GM21529 (cell line): ENCODE data around the gene NHEJ1.
A peak's percentile ranks its signal among the peaks of the same experiment; 100 is the strongest.

Experiments used
- ATAC-seq: cut with Tn5 transposase; IDR thresholded peaks from one replicate; pipeline ENCODE4 v1.9.1; 2021; ENCODE audit not compliant: unreplicated experiment

Gene NHEJ1

DNA sequence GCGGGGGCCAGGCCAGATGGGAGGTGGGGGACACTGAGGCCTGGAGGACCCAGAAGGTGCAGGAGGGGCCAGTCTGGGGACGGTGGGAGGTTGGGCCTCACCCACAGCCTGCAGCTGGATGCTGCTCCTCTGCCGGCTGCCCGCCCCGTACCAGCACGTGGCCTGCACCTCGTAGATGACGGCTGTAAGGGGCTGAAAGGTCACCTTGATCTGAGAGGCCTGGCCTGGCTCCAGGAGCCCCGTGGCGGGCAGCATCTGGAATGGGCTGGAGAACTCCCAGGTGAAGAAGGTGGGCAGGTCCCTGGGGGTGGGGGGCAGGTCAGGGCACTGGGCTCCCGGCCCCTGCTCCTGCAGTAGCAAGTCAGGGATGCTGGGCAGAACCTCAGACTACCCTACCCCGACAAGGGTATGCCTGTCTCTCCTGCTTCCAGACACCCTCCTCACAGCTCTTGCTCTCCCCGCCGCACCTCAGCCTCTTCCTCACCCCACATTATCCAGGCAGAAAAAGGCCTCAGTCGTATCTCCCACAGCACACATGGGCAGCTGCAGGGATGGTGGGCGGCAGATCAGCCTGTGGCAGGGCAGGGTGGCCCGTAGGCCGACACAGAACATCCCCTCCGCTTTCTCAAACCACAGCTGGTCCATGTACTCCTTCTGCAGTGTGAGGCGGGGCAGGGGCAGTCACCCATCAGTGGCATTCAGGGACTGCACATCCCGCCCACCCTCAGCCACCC, 129.4 kb downstream of the NHEJ1 start:
- no peak for ATAC-seq

DNA sequence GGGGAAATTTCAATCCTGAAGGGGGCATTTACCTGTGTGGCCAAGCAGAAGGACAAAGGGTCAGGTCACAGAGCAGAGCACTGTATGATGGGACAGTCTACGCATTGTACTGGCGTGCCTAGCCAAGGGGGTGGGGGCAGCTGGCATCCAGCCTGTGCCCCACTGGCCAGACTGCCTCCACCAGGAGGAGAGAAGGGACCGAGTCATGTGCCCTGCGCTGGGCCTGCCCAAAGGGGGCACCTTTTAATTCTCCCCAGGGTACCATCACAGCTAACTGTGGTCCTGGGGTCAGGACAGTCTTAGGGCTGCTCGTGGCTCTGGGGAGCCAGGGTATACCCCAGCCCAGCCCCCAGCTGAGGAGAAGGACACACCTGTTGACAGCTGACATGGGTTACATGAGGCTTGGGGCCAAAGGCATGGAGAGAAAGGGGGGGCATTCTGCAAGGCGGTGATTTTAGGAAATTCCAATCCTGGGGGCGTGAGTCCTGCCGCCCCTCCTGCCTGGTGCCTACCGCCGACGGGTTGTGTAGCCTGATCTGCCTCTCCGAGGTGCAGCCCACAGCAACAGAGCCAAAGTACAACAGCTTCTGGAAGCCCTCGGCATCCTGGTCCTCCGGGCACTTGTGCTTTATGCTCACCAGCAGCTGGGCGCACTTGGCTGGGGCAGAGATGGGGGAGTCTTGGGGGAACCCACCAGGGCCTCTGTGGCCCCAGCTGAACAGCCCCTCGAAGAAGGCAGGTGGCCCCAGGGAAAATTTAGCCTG, 130.3 kb downstream of the NHEJ1 start:
- no peak for ATAC-seq

DNA sequence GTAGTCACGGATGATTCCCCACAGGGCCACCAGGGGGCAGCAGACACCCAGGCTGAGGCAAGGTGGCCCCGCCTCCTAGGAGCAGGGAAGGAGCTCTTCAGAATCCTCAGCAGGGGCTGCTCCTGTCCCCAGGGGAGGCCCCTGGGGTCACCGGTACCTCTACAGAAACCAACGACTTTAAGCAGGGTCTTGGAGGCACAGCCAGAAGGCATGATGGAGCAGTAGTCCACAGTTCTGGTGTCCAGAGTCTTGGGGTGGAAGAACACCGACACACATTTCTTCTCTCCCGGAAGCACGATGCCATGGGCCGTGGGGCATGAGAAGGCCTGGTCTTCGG, 130.8 kb downstream of the NHEJ1 start:
- peak; percentile 90 for ATAC-seq

DNA sequence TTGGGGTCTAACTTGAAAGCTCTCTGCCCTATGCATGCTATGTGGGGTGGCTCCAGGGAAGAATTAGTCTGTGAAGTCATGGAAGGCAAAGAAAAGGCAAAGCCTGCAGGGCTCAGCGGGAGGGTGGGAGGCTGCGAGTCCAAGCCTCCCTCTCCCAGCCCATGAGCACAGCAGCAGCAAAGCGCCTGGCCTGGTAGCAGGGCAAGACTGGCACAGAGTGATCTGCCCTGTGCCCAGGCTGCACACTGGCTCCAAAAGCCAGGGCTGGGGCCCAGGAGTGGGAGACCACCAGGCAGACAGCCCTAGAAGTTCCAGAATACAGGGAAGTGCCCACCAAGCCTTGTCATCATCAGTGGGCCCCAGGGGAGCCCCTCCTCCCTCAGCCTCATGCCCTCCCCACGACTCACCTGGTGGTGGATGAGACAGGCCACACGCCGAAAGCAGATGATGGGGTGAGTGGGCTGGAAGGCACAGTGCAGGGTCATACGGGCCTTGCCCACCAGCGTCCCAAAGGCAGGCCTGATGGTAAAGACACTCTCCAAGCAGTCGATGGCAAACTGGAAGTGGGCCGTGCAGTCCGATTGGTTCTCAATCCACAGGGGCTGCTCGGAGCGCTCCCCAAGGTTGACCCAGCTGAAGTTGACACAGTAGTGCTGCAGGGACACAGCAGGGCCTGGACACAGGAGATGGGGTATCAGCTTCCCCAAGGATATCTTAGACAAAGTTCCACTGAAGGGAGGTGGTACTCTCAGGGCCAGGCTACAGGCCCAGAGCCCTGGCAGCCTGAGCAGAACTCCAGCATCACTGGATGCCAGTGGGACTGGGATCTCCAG, 131.4 kb downstream of the NHEJ1 start:
- ATAC-seq = no peak

DNA sequence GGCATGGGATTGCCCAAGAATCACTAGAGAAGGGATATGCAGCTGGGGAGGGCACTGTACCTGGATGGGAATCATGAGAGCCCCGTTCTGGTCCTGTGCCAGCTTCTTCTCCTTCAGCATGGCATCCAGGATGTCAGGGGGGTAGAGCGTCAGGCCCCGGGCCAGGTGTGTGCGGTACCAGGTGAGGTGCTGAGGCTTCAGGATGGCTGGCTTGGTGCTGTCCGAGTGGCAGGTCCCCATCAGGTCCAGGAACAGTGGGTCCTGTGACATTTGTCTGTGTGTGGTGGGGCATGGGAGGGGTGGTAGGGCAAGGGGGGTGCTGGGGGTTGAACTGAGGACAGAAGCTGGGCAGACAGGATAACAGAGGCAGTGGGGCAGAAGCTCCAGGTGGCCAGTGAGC, 132.5 kb downstream of the NHEJ1 start:
- no peak for ATAC-seq

DNA sequence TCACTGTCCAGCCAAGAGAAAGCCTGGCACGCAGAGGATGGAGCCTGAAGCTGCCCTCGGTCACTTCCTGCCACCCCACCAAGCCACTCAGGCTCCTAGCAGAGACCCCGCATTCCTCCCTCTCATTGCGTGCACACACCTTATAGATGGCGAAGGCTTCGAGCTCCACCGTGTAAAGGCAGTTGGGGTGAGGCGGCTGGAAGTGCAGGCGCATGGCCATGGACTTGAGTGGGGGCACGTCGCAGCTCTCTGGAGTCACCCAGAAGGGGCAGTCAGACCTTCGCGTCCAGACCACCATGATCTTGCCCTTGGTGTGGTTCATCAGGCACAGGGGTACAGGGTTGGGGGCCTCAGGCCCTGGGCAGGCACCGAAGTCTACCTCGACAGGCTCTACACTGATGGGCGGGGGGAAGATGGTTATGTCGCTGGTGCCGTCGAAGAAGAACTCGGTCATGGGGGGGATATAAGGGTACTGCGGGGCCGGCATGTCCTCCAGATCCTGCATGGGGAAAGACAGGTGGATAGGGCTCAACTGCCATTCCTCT, 133.0 kb downstream of the NHEJ1 start:
- no peak for ATAC-seq

DNA sequence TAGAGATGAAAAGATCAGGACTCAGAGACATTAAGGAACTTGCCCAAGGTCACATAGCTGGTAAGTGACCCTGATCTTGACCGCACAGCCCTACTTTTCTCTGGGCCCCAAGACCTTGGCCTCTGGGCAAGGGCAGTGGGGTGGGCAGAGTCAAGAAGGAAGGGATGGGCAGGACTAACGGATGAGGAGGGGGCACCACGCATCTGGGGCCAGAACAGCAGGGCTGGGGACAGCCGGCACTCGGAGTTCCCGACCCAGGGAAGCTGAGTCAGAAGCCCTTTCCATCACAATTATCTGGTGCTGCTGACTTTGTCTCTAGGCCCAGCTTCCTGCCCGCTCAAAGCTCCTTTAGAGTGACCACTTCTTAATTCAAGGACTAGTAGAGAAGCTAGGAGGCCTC, 133.7 kb downstream of the NHEJ1 start:
- ATAC-seq = no peak

DNA sequence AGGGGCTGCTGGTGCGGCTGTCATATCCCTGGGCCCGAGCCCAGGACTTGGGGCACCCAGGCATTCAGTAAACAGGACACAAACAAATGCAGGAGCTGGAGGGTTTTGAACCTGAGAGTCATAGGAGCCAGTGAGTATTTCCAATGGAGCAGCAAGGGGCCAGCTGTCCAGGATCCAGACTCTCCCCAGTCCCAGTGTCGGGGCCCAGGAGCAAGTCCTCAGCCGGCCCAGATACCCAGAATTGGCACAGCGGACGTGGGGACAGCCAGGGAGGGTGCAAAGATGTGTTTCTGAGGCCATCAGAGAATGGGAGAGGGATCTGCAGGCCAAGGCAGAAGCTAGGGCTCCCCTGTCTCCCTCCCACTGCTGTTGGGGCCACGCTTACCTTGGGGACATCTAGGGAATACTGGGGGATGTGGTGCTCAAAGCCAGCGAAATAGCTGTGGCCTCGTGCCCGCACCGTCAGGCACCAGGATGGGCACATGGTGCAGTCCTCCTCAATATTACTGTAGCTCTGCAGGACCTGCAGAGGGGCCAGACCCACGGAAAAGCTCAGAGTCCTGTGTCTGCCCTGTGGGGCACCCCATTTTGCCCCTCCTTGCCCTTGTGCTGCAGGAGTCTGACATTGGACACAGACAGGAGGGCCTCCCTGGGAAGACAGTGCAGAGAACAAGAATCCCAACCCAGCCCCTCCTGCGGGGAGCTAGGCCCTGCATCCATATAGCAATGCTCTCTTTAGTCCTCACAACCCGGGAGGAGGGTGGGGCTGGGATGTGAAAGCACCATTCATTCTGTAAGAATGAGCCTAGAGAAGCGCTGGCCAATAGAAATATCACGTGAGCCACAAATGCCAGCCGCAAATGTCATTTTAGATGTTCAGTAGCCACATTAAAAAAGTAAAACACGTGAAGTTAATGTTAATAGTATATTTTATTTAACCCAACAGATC, 134.7 kb downstream of the NHEJ1 start:
- no peak for ATAC-seq
